GM19240 (cell line): ENCODE results near the gene FOXO3B.
A peak's percentile ranks its signal among the peaks of the same experiment; 100 is the strongest.
"Not testable (repeated sequence)": the region's sequence is repeated elsewhere in the genome, so short reads cannot be mapped to it uniquely, and the experiment has no call there.

ENCODE experiments used
- DNase-seq: peaks from one replicate; pipeline ENCODE4 v3.0.0; 2011; ENCODE audit warnings: low spot score; ENCODE audit not compliant: insufficient read length

FOXO3B gene

GRCh38 chr17:18681767-18682571 lies at the start of gene FOXO3B:
FOXO3B (minus strand) TSS chr17:18682314; CDS start chr17:18681651, 663 bp downstream.
- DNase-seq = peak; percentile 60

GRCh38 chr17:18723509-18723908 lies 41.4 kb upstream of the FOXO3B start:
- not testable (repeated sequence) for DNase-seq

GRCh38 chr17:18722612-18723011 lies 40.5 kb upstream of the FOXO3B start:
- DNase-seq = not testable (repeated sequence)

- DNase-seq = not testable (repeated sequence)
These were observed 39.8 kb upstream of the FOXO3B start for GRCh38 chr17:18721775-18722547.

DNA sequence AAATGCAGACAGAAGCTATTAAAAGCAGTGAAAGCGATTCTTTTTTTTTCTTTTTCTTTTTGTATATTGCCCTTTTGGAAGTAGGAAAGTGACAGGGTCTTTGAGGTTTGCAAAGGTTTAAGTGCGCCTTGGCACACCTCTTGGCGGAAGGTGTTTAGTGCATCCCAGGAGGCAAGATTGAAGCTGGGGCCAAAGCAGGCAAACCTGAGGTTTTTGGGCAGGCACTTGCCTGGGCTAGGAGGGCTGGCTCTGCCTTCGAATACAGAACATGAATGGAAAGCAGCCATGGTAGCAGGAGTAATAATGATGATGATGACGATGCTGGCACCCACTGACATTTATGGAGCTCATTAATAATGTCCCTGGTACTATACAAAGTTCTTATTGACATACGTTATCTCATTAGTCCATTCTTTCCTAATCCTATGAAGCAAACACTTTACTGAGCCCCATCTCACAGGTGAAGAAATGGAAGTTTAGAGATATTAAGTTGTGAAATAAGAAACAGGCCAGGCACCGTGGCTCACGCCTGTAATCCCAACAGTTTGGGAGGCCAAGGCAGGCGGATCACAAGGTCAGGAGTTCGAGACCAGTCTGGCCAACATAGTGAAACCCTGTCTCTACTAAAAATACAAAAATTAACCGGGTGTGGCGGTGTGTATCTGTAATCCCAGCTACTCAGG lies 37.5 kb upstream of the FOXO3B start:
- not testable (repeated sequence) for DNase-seq

DNA sequence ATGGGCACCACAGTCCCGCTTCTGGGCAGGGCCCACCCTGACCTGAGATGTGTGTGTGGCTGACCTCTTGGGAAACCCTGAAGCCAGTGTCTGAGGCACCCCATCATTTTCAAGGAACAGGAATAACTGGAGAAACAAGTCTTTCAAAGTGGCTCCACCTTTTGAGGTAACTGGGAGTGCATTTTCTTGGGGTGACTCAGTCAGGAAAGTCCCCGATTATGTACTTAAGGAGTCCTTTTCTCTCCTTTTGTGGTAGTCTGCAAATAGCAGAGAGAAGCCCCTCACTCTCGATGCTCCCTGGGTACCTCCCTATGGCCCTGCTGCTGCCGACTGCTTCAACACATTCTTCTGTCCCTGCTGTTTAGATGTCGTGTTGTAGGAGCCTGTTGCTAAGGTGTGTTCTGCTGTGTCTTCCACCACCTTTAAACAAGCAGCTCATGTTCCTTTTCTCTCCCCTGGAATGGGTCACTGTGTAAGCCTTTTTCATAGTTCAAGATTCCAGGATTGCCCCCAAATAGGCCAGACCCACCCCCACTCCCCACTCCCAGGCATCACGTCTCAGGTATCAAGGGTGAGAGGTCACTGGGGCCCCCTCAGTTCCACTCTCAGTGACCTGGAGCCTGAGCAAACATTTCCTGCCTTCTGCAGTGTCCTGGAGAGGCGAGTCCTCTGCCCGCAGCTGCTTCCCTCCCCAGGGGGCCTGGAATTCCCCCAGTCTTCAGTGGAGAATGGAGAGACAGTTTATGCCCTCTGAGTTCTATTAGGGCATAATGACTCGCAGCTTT lies 36.7 kb upstream of the FOXO3B start:
- not testable (repeated sequence) for DNase-seq

- not testable (repeated sequence) for DNase-seq
These were observed 30.4 kb upstream of the FOXO3B start for GRCh38 chr17:18712354-18712999.

DNA sequence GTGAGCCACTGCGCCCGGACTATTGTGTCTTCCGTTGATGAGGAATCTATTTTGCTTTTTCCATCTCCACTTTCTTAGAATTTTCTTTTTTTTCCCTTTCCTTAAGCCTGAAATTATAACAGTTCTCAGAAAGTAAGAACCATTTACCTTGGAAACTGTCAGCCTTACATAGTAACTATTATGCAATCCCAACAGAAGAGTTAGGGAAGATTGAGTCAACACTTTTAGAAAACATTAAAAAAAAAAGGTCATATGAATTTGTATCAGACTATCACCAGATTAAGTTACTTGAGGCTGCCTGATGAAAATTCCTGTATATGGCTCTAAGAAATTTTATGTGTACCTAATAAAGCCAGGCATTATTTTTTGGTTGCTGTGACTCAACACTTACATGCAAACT lies 26.1 kb upstream of the FOXO3B start:
- not testable (repeated sequence) for DNase-seq

DNA sequence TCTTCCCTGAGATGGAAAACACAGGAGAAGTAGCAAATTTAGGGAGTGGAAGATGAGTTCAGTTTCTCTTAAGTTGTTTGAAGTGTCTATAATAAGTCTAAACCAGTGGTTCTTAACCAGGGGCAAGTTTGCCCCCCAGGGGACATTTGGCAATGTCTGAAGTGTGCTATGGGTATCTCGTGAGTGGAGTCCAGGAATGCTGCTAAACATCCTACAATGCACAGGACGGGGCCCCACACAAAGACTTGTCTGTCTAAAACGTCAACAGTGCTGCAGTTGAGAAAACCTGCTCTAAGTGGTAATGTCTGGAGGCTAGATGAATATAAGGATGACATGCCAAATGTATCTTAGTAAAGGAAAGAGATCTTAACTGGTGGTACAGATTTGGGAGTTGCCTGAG lies 23.8 kb upstream of the FOXO3B start:
- not testable (repeated sequence) for DNase-seq

DNA sequence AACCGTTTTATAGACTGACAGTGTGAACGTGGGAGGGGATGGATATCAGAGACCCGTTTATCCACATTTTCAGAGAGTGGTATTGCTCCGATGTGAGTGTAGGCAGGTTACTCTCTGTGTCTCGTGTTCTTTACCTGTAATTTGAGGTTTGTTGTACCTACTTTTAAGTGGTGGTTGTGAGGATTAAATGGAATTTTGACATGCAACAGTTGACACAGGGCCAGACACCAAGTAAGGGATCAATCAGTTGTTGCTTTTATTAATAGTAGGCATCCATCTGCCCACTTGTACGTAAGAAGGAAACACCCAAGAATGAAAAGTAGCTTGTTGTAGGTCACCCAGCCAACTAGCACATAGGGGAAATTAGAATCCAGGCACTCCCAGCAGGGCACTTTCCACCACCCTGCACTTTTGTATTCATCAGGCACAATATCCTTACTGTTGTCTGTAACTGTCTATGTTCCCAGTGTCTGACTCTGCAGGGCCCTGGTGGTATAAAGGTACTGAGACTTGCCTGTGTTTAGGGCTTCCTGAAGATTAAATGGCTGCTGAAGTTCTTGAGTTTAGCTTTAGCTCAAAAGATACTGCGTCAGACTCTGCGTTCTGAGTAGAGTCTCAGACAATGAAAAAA lies 16.5 kb upstream of the FOXO3B start:
- not testable (repeated sequence) for DNase-seq

GRCh38 chr17:18695143-18695542 lies 13.0 kb upstream of the FOXO3B start:
- DNase-seq = not testable (repeated sequence)

DNA sequence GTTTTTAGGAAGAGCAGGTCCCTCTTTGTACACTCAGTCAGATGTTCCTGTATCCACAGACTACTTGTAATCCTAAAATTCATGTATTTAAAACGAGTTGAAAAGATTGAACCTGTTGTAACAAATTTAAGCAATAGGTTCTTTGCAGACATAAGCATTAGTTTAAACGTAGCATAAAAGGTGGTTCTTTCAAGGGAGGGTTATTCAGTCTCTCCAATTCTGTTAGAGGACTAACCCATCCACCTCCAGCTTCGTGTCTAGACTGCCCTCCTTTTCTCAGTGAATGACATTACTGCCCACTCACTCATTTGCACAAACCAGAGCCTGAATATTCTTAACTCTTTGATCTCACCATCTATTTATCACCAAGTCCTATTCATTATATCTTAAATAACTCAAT lies 554 bp upstream of the FOXO3B start:
- not testable (repeated sequence) for DNase-seq

- not testable (repeated sequence) for DNase-seq
These were observed 4.7 kb downstream of the FOXO3B start for GRCh38 chr17:18677381-18677780.

GRCh38 chr17:18676928-18677327 lies 5.2 kb downstream of the FOXO3B start:
- not testable (repeated sequence) for DNase-seq

DNA sequence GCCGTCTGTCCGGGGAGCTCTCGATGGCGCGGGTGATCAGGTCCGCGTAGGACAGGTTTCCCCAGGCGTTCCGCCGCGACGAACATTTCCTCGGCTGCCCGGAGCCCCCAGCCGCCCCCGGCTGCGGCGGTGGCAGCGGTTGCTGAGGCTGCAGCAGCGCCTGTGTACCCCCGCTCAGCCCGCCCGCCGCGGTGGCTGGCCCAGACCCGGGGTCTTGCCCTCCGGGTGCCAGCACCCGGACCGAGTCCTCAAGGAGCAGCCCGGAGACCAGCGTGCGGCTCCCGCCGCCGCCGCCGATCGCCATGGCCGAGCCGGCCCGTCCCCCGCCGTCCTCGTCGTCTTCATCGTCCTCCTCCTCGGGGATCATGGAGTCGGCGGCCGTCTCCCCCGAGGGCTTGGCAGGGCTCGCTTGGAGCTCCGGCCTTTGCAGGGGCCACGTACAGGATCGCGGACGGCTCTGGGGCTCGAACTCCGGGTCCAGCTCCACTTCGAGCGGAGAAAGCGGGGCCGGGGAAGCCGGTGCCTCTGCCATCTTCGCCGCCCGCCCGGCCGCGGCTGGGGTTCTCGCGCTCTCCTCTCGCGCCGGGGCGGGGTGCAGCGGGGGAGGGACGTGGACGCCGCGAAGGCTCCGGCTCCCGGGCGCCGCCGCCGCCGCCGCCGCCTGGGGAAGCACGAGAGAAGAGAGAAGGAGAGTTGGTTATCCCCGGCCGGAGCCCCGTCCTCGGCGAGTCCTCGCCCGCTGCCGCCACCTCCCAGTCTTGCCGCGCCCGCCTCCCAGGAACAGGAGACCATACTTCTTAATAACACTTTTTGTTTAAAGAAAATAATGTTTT lies 9.5 kb downstream of the FOXO3B start:
- DNase-seq = not testable (repeated sequence)

- not testable (repeated sequence) for DNase-seq
These were observed 13.5 kb downstream of the FOXO3B start for GRCh38 chr17:18668625-18669024.

DNA sequence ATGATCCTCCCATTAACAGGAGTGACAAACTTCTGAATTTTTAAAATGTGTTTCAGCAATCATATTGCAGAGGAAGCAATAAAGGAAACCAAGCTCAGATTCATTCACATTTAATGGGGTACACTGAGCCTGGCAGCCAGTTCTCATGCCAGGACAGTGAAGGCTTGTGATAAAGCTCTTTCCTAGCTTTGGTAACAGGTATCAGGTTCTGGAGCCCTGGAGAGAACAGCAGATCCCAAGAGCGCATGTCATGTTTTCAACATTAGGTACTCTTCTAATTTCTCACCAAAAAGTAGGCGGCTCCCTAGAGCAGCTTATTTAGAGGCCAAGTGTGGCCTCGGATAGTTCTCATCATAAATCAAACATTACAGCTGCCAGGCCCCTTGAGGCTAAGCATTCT lies 14.6 kb downstream of the FOXO3B start:
- not testable (repeated sequence) for DNase-seq

DNA sequence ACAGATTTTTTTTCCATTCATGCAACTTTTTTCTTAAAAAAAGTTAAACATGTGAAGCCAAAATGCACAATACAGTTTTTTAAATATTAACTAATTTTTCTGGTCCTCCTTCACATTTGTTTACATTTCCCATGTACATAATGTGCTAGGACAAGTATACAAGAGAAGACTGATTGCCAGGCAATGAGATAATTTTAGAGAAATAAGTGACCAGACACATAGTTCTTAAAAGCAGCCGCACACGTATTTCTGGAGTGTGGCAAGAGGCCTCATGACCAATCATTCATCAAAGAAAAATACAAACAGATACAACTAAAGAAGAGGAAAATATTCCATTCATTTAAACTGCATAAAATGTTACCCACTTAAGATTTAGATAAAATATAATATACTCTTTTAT lies 15.8 kb downstream of the FOXO3B start:
- DNase-seq = not testable (repeated sequence)
